Measurements from ENCODE around the gene DPCD.

Gene DPCD

GRCh38 chr10:101558671-101559595 lies 29.2 kb upstream of the DPCD start:
- no peak for TF ChIP-seq CTCF (IDR thresholded peaks at IDR 0.05)
- no peak overlapping the region for H3K27ac ChIP-seq
- DNase-seq (ENCODE audit: low spot score): no peak
- H3K4me3 ChIP-seq: no peak overlapping the region

DNA sequence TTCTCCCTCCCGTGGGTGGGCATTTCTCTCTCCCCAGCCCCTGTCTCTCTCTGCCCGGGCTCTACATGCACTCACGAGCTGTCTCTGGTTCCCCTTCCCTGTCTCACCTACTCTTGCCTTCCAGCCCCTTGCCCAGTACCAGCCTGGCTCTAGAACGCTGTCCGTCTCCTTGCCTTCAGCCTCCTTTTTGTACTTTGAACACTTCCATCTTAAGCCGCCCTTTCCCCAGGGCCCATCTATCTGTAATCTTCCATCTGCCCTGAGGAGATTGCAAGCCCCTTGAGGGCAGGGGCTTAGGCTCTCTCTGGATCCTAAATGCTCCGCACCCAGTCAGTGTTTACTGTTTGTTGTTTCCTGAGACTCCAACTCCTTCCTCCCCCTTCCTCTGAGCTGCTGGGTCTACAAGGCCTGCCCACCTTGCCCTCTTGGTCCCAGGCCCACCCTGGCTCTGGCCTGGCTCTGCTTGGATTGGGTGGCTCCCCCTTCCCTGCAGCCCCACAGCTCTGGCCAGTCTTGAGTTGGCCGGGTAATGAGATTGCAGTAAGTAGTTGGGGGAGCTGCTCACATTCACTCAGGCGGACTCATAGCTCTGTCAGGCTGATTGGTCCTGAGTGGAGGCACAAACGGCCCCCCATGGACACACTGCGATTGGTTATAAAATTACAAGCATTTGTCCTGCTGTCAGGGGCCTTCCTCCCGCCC lies 28.4 kb upstream of the DPCD start:
- Histone ChIP-seq H3K27ac (no peak overlapping the region), H3K4me3 (no peak overlapping the region)
- no peak for TF ChIP-seq CTCF (IDR thresholded peaks at IDR 0.05)
- DNase-seq (ENCODE audit: low spot score): no peak

DNA sequence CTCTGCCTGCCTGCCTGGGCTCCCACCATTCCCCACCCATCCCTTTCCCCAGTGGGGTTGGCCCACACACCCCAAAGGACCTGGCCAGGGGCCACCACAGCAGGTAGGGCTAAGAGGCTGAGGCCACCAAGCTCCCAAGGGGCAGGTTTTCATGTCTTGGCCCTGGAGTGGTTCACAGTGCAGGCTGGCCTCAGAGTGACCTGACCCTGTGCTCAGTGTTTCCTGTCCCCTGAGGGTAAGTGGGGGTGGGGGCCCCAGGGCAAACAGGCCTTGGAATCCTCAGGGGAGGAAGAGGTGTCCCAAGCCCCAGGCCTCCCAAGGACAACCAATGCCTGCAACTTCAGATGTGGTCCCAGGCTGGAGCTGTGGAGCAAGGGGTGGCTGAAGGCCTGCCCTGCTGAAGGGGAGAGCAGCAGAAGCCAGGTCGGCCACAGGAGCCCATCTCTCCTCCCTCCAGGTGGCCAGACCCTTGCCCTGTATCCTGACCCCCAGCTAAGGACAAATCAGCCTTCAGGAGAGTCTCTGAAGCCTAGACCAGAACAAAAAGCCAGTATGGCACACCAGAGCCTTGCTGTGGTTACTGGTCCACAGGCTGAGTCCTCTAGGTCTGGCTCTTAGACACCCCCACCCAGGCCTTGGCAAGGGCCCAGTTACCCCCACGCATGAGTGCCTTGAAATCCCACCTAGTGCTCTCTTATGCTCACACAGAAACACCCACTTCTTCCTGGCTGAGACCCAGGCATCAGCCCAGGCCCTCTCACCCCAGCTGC lies 27.6 kb upstream of the DPCD start:
- Histone ChIP-seq H3K27ac (no peak overlapping the region), H3K4me3 (no peak overlapping the region)
- DNase-seq (ENCODE audit: low spot score): no peak
- TF ChIP-seq CTCF (IDR thresholded peaks at IDR 0.05): no peak

GRCh38 chr10:101561068-101561915 lies 26.8 kb upstream of the DPCD start:
- no peak for DNase-seq (ENCODE audit: low spot score)
- Histone ChIP-seq H3K27ac (no peak overlapping the region), H3K4me3 (no peak overlapping the region)
- no peak for TF ChIP-seq CTCF (IDR thresholded peaks at IDR 0.05)

DNA sequence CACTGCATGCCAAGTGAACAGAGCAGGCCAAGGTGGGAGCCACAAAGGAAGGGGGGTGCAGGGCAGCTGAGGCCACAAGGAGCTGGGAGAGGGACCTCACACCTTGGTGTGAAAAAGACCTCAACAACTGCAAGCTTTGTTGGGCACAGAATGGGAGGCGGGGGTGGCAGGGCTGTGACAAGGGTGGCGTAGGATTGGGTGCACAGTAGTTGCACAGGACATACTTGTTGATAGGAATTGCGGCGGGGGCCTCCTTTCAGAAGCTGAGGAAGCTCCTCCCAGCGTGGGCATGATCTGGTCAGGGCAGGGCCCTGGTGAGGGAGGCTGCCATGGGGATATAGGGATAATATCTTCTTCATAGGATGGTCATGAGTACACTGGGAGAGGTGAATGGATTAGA lies 25.9 kb upstream of the DPCD start:
- H3K27ac ChIP-seq: no peak overlapping the region
- TF ChIP-seq CTCF (IDR thresholded peaks at IDR 0.05): no peak
- H3K4me3 ChIP-seq: no peak overlapping the region
- DNase-seq (ENCODE audit: low spot score): peak; percentile 47

GRCh38 chr10:101563007-101563406 lies 25.1 kb upstream of the DPCD start:
- Histone ChIP-seq H3K27ac (no peak overlapping the region), H3K4me3 (no peak overlapping the region)
- peak; percentile 36 for DNase-seq (ENCODE audit: low spot score)
- no peak for TF ChIP-seq CTCF (IDR thresholded peaks at IDR 0.05)
